ENCODE measurements around the gene IFNL1.

IFNL1 gene

DNA sequence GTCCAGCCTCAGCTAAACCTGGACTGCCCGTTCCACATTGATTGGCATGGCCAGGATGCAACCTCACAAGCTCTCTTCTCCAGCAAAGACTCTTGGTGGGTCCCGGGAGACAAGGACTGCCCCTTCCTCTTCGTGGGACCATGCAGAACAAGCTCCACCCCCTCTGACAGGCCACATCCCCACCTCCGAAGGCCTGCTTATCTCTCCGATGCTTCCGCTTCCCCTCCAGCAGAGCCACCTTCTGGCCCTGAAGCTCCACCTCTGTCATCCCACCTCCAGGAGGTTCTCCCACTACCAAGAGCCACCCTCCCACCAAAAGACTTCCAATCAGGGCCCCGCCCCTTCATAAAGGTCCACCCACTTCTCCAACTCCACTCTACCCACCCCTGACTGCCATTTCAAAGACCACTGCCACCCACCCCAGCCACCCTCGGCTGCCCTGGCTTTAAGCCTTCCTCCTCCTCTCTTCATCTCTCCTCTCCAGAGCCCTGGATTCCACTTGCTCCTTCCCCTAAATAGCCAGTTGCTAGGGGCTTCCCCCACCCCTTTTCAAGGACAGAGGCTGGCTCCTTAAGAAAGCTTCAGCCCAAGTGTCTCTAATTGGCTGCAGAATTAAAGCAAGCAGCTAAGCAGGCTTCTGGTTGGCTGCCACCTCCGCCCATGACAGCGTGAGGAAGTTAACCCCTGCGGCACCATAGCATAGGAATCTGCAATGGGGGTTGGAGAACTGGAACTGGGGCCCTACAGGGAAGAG, 14.5 kb downstream of the IFNL1 start:
- Mint-ChIP-seq H3K9me3 (ENCODE audit: low read depth) (no peaks in the 10 kb centered on the region), H3K36me3 (peaks cover 5% of the 10 kb centered on the region), H3K27me3 (no peaks in the 10 kb centered on the region), H3K4me1 (ENCODE audit: low read depth) (peaks cover 4% of the 10 kb centered on the region), H3K4me3 (no peak overlapping the region), H3K27ac (no peak overlapping the region)

GRCh38 chr19:39314016-39314728, 18.0 kb downstream of the IFNL1 start:
- H3K4me1 Mint-ChIP-seq (ENCODE audit: low read depth): peaks cover 9% of the 10 kb centered on the region
- H3K27me3 Mint-ChIP-seq: no peaks in the 10 kb centered on the region
- no peaks in the 10 kb centered on the region for H3K9me3 Mint-ChIP-seq (ENCODE audit: low read depth)
- H3K27ac Mint-ChIP-seq: no peak overlapping the region
- H3K36me3 Mint-ChIP-seq: peaks cover 7% of the 10 kb centered on the region
- H3K4me3 Mint-ChIP-seq: no peak overlapping the region

GRCh38 chr19:39315933-39316332, 19.7 kb downstream of the IFNL1 start:
- Mint-ChIP-seq H3K27ac (no peak overlapping the region), H3K36me3 (peaks cover 7% of the 10 kb centered on the region), H3K4me1 (ENCODE audit: low read depth) (peaks cover 17% of the 10 kb centered on the region), H3K27me3 (no peaks in the 10 kb centered on the region), H3K9me3 (ENCODE audit: low read depth) (no peaks in the 10 kb centered on the region), H3K4me3 (no peak overlapping the region)

- peaks cover 22% of the 10 kb centered on the region for H3K4me1 Mint-ChIP-seq (ENCODE audit: low read depth)
- no peaks in the 10 kb centered on the region for H3K9me3 Mint-ChIP-seq (ENCODE audit: low read depth)
- peaks cover 4% of the 10 kb centered on the region for H3K36me3 Mint-ChIP-seq
- no peak overlapping the region for H3K27ac Mint-ChIP-seq
- no peaks in the 10 kb centered on the region for H3K27me3 Mint-ChIP-seq
- H3K4me3 Mint-ChIP-seq: no peak overlapping the region
Observed at GRCh38 chr19:39316627-39317321, 20.6 kb downstream of the IFNL1 start.

DNA sequence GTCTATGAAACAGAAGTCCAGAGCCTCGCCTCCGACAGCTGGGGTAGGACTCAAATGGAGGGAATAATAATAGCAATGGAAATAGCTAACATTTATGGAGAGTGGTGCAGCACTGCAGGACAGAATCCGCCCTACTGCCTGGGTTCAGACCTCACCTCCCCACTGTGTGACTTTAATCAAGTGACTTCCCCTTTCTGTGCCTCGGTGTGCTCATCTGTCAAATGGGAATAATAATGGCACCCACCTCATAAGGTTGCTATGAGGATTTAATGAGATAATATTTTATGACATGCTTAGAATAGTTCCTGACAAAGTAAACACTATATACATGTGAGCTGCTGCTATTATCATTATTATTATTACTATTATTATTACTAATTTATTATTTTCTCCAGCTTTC, 21.3 kb downstream of the IFNL1 start:
- peaks cover 4% of the 10 kb centered on the region for H3K36me3 Mint-ChIP-seq
- no peaks in the 10 kb centered on the region for H3K9me3 Mint-ChIP-seq (ENCODE audit: low read depth)
- H3K4me1 Mint-ChIP-seq (ENCODE audit: low read depth): peaks cover 22% of the 10 kb centered on the region
- no peaks in the 10 kb centered on the region for H3K27me3 Mint-ChIP-seq
- H3K27ac Mint-ChIP-seq: no peak overlapping the region
- H3K4me3 Mint-ChIP-seq: no peak overlapping the region

GRCh38 chr19:39318071-39318470, 21.9 kb downstream of the IFNL1 start:
- H3K27me3 Mint-ChIP-seq: no peaks in the 10 kb centered on the region
- peaks cover 22% of the 10 kb centered on the region for H3K4me1 Mint-ChIP-seq (ENCODE audit: low read depth)
- H3K9me3 Mint-ChIP-seq (ENCODE audit: low read depth): no peaks in the 10 kb centered on the region
- no peak overlapping the region for H3K27ac Mint-ChIP-seq
- H3K36me3 Mint-ChIP-seq: peaks cover 3% of the 10 kb centered on the region
- no peak overlapping the region for H3K4me3 Mint-ChIP-seq

GRCh38 chr19:39318690-39319089, 22.5 kb downstream of the IFNL1 start:
- peaks cover 3% of the 10 kb centered on the region for H3K36me3 Mint-ChIP-seq
- peaks cover 23% of the 10 kb centered on the region for H3K4me1 Mint-ChIP-seq (ENCODE audit: low read depth)
- H3K4me3 Mint-ChIP-seq: peak overlapping the region; percentile 82
- no peaks in the 10 kb centered on the region for H3K27me3 Mint-ChIP-seq
- no peaks in the 10 kb centered on the region for H3K9me3 Mint-ChIP-seq (ENCODE audit: low read depth)
- no peak overlapping the region for H3K27ac Mint-ChIP-seq

- Mint-ChIP-seq H3K9me3 (ENCODE audit: low read depth) (no peaks in the 10 kb centered on the region), H3K27ac (peak overlapping the region; percentile 51), H3K36me3 (peaks cover 3% of the 10 kb centered on the region), H3K4me1 (ENCODE audit: low read depth) (peaks cover 23% of the 10 kb centered on the region), H3K4me3 (peak overlapping the region; percentile 82), H3K27me3 (no peaks in the 10 kb centered on the region)
Observed at GRCh38 chr19:39319098-39319891, 23.1 kb downstream of the IFNL1 start.

GRCh38 chr19:39319892-39320248, 23.7 kb downstream of the IFNL1 start:
- Mint-ChIP-seq H3K4me3 (peak overlapping the region; percentile 82), H3K36me3 (peaks cover 3% of the 10 kb centered on the region), H3K27ac (no peak overlapping the region), H3K9me3 (ENCODE audit: low read depth) (no peaks in the 10 kb centered on the region), H3K27me3 (no peaks in the 10 kb centered on the region), H3K4me1 (ENCODE audit: low read depth) (peaks cover 23% of the 10 kb centered on the region)

DNA sequence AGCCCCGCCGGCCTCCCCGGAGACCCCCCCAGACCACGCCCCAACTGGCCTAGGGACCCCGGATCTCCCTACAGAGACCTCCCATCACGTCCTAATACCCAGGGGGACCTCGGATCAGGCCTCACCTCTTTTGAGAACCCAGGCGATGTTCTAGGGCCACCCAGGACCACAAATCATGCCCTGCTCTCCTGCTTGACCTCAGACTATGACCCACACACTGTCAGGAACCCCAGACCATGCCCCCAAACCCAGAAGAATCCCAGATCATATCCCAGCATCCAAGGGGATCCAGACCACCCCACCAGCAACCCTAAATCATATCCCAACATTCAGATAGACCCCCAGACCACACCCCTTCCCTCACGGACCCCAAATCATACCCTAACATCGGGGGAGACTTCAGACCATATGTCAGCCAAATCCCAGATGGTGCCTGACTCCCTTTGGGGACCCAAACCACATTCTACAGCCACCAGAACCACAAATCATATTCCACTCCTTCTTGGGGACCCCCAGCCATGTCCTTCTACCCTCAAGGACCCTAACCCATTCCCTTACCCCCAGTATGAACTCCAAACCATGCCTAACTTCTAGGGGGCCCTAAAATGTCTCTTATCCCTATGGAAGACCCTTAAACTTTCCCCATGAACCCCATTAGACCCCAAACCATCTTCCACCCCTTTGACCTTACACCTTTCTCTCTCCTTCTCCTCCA, 25.1 kb downstream of the IFNL1 start:
- peak overlapping the region; percentile 83 for H3K27ac Mint-ChIP-seq
- no peaks in the 10 kb centered on the region for H3K9me3 Mint-ChIP-seq (ENCODE audit: low read depth)
- H3K36me3 Mint-ChIP-seq: no peaks in the 10 kb centered on the region
- H3K4me1 Mint-ChIP-seq (ENCODE audit: low read depth): peaks cover 23% of the 10 kb centered on the region
- no peaks in the 10 kb centered on the region for H3K27me3 Mint-ChIP-seq
- peak overlapping the region; percentile 89 for H3K4me3 Mint-ChIP-seq

DNA sequence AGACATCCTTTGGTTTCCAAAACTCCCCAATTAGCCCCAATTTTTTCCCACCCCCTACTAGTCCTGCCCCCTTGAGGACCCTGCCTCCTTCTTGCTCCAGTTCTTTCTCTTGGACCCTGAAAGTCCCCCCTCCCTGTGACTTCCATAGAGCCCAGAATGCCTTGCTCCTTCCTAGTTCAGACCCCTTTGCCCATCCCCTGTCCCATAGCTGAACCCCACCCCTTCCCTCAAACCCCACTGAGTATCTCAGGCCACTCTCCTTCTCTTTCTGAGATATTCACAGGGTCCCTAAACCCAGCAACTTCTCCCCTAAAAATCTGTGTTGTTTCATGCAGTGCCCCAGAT, 25.6 kb downstream of the IFNL1 start:
- peak overlapping the region; percentile 83 for H3K27ac Mint-ChIP-seq

GRCh38 chr19:39324242-39324842, 28.1 kb downstream of the IFNL1 start:
- H3K27ac Mint-ChIP-seq: peak overlapping the region; percentile 34
- H3K4me1 Mint-ChIP-seq (ENCODE audit: low read depth): peaks cover 36% of the 10 kb centered on the region
- H3K9me3 Mint-ChIP-seq (ENCODE audit: low read depth): no peaks in the 10 kb centered on the region
- H3K4me3 Mint-ChIP-seq: no peak overlapping the region
- no peaks in the 10 kb centered on the region for H3K36me3 Mint-ChIP-seq
- no peaks in the 10 kb centered on the region for H3K27me3 Mint-ChIP-seq

More for the DNA sequence above, 25.6 kb downstream of the IFNL1 start:
- Mint-ChIP-seq H3K4me3 (peak overlapping the region; percentile 89), H3K27me3 (no peaks in the 10 kb centered on the region), H3K4me1 (ENCODE audit: low read depth) (peaks cover 24% of the 10 kb centered on the region), H3K9me3 (ENCODE audit: low read depth) (no peaks in the 10 kb centered on the region), H3K36me3 (no peaks in the 10 kb centered on the region)

GRCh38 chr19:39325778-39326665, 29.8 kb downstream of the IFNL1 start:
- Mint-ChIP-seq H3K27me3 (no peaks in the 10 kb centered on the region), H3K9me3 (ENCODE audit: low read depth) (no peaks in the 10 kb centered on the region), H3K27ac (no peak overlapping the region), H3K4me3 (no peak overlapping the region), H3K4me1 (ENCODE audit: low read depth) (peaks cover 43% of the 10 kb centered on the region), H3K36me3 (no peaks in the 10 kb centered on the region)
